Amniotic epithelial cell (primary cell): ENCODE measurements around the gene RBMS1.

ENCODE experiments used
- DNase-seq: peaks from one replicate; pipeline ENCODE4 v3.0.0-alpha.2; 2010; ENCODE audit warnings: low read depth

The RBMS1 gene

GRCh38 chr2:160222546-160223283, 270.9 kb downstream of the RBMS1 start:
- DNase-seq: no peak
